HUES48 (cell line): Measurements from ENCODE around the gene DOCK9.

Experiments used
- H3K27ac ChIP-seq: one replicate; pipeline ENCODE4 v1.7.0; 2013; ENCODE audit warnings: low read depth, low read length, inconsistent platforms
- H3K27me3 ChIP-seq: 2 replicates; pipeline ENCODE4 v1.6.1; 2013; ENCODE audit warnings: mild to moderate bottlenecking, low read length; ENCODE audit not compliant: control insufficient read depth, insufficient read depth
- H3K36me3 ChIP-seq: 2 replicates; pipeline ENCODE4 v1.6.1; 2013; ENCODE audit warnings: low read length; ENCODE audit not compliant: control insufficient read depth, insufficient read depth
- H3K4me1 ChIP-seq: 2 replicates; pipeline ENCODE4 v1.6.1; 2013; ENCODE audit warnings: mild to moderate bottlenecking, low read length; ENCODE audit not compliant: control insufficient read depth, insufficient read depth
- H3K4me3 ChIP-seq: 2 replicates; pipeline ENCODE4 v1.5.1; 2013; ENCODE audit warnings: mild to moderate bottlenecking, low read depth, low read length
- H3K9ac ChIP-seq: 2 replicates; pipeline ENCODE4 v1.6.1; 2013; ENCODE audit warnings: mild to moderate bottlenecking, low read depth, low read length, moderate library complexity
- H3K9me3 ChIP-seq: 2 replicates; pipeline ENCODE4 v1.6.1; 2013; ENCODE audit warnings: low read length; ENCODE audit not compliant: control insufficient read depth, insufficient read depth

Gene DOCK9

GRCh38 chr13:98959786-98960605 is 17.9 kb downstream of the DOCK9 start:
- Histone ChIP-seq H3K27me3 (no peaks in the 10 kb centered on the region), H3K27ac (no peak overlapping the region), H3K4me3 (no peak overlapping the region)

GRCh38 chr13:98959291-98959690 is 18.6 kb downstream of the DOCK9 start:
- H3K27ac ChIP-seq: no peak overlapping the region
- no peaks in the 10 kb centered on the region for H3K36me3 ChIP-seq
- H3K9me3 ChIP-seq: no peaks in the 10 kb centered on the region
- no peak overlapping the region for H3K9ac ChIP-seq
- no peak overlapping the region for H3K4me3 ChIP-seq
- H3K4me1 ChIP-seq: peaks cover 4% of the 10 kb centered on the region
- H3K27me3 ChIP-seq: no peaks in the 10 kb centered on the region

More at GRCh38 chr13:98959786-98960605, 17.9 kb downstream of the DOCK9 start:
- Histone ChIP-seq H3K36me3 (no peaks in the 10 kb centered on the region), H3K4me1 (no peaks in the 10 kb centered on the region; the same call in 1 of the 2 replicates), H3K9me3 (no peaks in the 10 kb centered on the region), H3K9ac (no peak overlapping the region)

- H3K36me3 ChIP-seq: no peaks in the 10 kb centered on the region
- H3K27me3 ChIP-seq: no peaks in the 10 kb centered on the region
- H3K27ac ChIP-seq: no peak overlapping the region
- no peaks in the 10 kb centered on the region for H3K9me3 ChIP-seq
- H3K4me3 ChIP-seq: no peak overlapping the region
- no peak overlapping the region for H3K9ac ChIP-seq
- H3K4me1 ChIP-seq: peaks cover 12% of the 10 kb centered on the region
Measured at GRCh38 chr13:98958443-98958794, 19.4 kb downstream of the DOCK9 start.

- H3K9me3 ChIP-seq: no peaks in the 10 kb centered on the region
- H3K36me3 ChIP-seq: no peaks in the 10 kb centered on the region
- H3K4me1 ChIP-seq: peaks cover 12% of the 10 kb centered on the region
- no peak overlapping the region for H3K9ac ChIP-seq
- H3K27ac ChIP-seq: no peak overlapping the region
- H3K27me3 ChIP-seq: no peaks in the 10 kb centered on the region
- H3K4me3 ChIP-seq: no peak overlapping the region
Measured at GRCh38 chr13:98957731-98958442, 20.0 kb downstream of the DOCK9 start.

GRCh38 chr13:98955336-98955735 is 22.5 kb downstream of the DOCK9 start:
- Histone ChIP-seq H3K27ac (no peak overlapping the region), H3K9me3 (no peaks in the 10 kb centered on the region), H3K4me3 (no peak overlapping the region), H3K36me3 (no peaks in the 10 kb centered on the region), H3K4me1 (peaks cover 12% of the 10 kb centered on the region), H3K9ac (no peak overlapping the region), H3K27me3 (no peaks in the 10 kb centered on the region)

GRCh38 chr13:98954313-98954712 is 23.6 kb downstream of the DOCK9 start:
- no peak overlapping the region for H3K4me3 ChIP-seq
- no peak overlapping the region for H3K9ac ChIP-seq
- H3K4me1 ChIP-seq: peaks cover 12% of the 10 kb centered on the region
- H3K36me3 ChIP-seq: no peaks in the 10 kb centered on the region
- no peaks in the 10 kb centered on the region for H3K27me3 ChIP-seq
- H3K27ac ChIP-seq: peak overlapping the region; percentile 37
- no peaks in the 10 kb centered on the region for H3K9me3 ChIP-seq

- Histone ChIP-seq H3K9me3 (no peaks in the 10 kb centered on the region), H3K27ac (no peak overlapping the region), H3K36me3 (no peaks in the 10 kb centered on the region), H3K4me1 (peaks cover 12% of the 10 kb centered on the region), H3K9ac (no peak overlapping the region), H3K4me3 (no peak overlapping the region), H3K27me3 (no peaks in the 10 kb centered on the region)
Measured at GRCh38 chr13:98951266-98951665, 26.6 kb downstream of the DOCK9 start.

GRCh38 chr13:98950705-98951104 is 27.2 kb downstream of the DOCK9 start:
- no peaks in the 10 kb centered on the region for H3K36me3 ChIP-seq
- no peaks in the 10 kb centered on the region for H3K27me3 ChIP-seq
- H3K27ac ChIP-seq: no peak overlapping the region
- peaks cover 17% of the 10 kb centered on the region for H3K4me1 ChIP-seq
- no peak overlapping the region for H3K4me3 ChIP-seq
- H3K9ac ChIP-seq: no peak overlapping the region
- no peaks in the 10 kb centered on the region for H3K9me3 ChIP-seq

GRCh38 chr13:98947925-98948324 is 29.9 kb downstream of the DOCK9 start:
- Histone ChIP-seq H3K4me1 (0 out of 2 replicates have a peak, but pooled peaks cover 5% of the 10 kb centered on the region), H3K4me3 (no peak overlapping the region), H3K36me3 (no peaks in the 10 kb centered on the region), H3K9me3 (no peaks in the 10 kb centered on the region), H3K27me3 (no peaks in the 10 kb centered on the region), H3K9ac (no peak overlapping the region), H3K27ac (no peak overlapping the region)

- no peak overlapping the region for H3K9ac ChIP-seq
- 0 out of 2 replicates have a peak, but pooled peaks cover 5% of the 10 kb centered on the region for H3K4me1 ChIP-seq
- H3K9me3 ChIP-seq: no peaks in the 10 kb centered on the region
- H3K27ac ChIP-seq: no peak overlapping the region
- H3K4me3 ChIP-seq: no peak overlapping the region
- H3K27me3 ChIP-seq: no peaks in the 10 kb centered on the region
- no peaks in the 10 kb centered on the region for H3K36me3 ChIP-seq
Measured at GRCh38 chr13:98945863-98946605, 31.8 kb downstream of the DOCK9 start.

- Histone ChIP-seq H3K9ac (no peak overlapping the region), H3K4me3 (no peak overlapping the region), H3K27ac (no peak overlapping the region), H3K36me3 (no peaks in the 10 kb centered on the region), H3K27me3 (no peaks in the 10 kb centered on the region), H3K4me1 (peaks cover 10% of the 10 kb centered on the region), H3K9me3 (no peaks in the 10 kb centered on the region)
Measured at GRCh38 chr13:98944336-98944735, 33.5 kb downstream of the DOCK9 start.
